NCI-H187 (cell line): ENCODE measurements around the gene ZNF284.
"Not testable (repeated sequence)": the region's sequence is repeated elsewhere in the genome, so short reads cannot be mapped to it uniquely, and the experiment has no call there.

Experiments
- DNase-seq, 2 experiments: peaks; one replicate each; lab custom pipeline; 2025; lab: John Stamatoyannopoulos, UW

The ZNF284 gene

GRCh38 chr19:44111910-44112463, 40.0 kb downstream of the ZNF284 start:
- DNase-seq: no peak

GRCh38 chr19:44112802-44113137, 40.8 kb downstream of the ZNF284 start:
- DNase-seq: no peak

- peak; percentile 87 to 93 for DNase-seq
Observed at GRCh38 chr19:44113138-44113783, 41.3 kb downstream of the ZNF284 start, which contains the start of gene ZNF225. ZNF225 (plus strand) TSS chr19:44113399; CDS start chr19:44115828, 2,429 bp downstream.

GRCh38 chr19:44113784-44114390, 41.9 kb downstream of the ZNF284 start:
- DNase-seq: no peak

- DNase-seq: not testable (repeated sequence)
Observed at GRCh38 chr19:44121162-44121561, 49.2 kb downstream of the ZNF284 start.

GRCh38 chr19:44131955-44132354, 60.0 kb downstream of the ZNF284 start:
- no peak for DNase-seq
